ENCODE data around the gene TCF15.
"Not testable (repeated sequence)": the region's sequence is repeated elsewhere in the genome, so short reads cannot be mapped to it uniquely, and the experiment has no call there.

Gene TCF15

DNA sequence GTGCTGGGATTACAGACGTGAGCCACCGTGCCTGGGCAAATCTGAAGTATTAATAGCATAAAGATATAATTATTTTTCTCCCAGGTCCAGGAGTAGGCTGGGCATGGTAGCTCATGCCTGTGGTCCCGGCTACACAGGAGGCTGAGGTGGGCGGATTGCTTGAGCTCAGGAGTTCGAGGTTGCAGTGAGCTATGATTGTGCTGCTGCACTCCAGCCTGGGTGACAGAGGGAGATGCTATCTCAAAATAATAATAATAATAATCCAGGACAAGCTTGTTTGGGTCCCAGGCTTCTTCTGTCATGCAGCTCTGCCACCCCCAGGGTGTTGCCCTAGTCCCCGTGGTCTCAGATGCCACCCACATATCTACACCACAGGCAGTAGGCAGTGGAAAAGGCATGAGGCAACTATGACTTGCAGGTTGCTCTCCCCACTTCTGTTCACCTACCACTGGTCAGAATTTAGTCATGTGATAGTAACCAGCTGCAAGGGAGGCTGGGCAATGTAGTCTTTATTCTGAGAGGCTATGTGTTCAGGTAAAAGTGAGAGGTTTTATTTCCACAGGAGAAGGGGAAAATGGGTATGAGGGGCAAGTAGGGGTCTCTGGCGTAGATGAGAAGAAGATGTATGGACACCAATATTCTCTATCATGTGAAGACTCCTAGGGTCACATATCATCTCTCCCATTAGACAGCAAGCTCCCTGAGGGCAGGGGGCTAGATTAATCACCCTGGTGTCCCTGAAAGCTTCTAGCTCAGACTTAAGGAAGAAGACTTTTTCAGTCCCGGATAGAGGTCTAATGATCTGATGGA lies 25.7 kb downstream of the TCF15 start:
- DNase-seq (ENCODE audit: low read depth in 2 of 3, low spot score in 2 of 3), result no peak

DNA sequence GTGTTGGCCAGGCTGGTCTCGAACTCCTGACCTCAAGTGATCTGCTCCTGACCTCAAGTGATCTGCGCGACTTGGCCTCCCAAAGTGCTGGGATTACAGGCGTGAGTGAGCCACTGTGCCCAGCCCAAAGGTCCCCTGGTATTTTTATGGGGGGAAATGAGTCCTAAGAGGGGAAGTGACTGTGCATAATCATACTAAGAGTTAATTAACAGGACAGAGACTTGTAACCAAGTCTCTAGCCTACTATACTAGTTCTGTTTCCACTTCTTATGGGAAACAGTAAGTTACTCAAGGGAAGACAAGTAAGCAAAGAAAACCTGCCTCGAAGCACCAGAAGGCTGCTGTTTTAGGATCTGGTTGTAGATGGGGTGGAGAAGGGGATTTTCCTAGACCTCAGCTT lies 27.9 kb downstream of the TCF15 start:
- no peak for DNase-seq (ENCODE audit: low read depth in 2 of 3, low spot score in 2 of 3)

- DNase-seq (ENCODE audit: low read depth in 2 of 3, low spot score in 2 of 3), result not testable (repeated sequence)
Observed at GRCh38 chr20:578940-579690, 31.0 kb downstream of the TCF15 start.

- no peak for DNase-seq (ENCODE audit: low read depth in 2 of 3, low spot score in 2 of 3)
Observed at GRCh38 chr20:577167-577791, 32.8 kb downstream of the TCF15 start.

DNA sequence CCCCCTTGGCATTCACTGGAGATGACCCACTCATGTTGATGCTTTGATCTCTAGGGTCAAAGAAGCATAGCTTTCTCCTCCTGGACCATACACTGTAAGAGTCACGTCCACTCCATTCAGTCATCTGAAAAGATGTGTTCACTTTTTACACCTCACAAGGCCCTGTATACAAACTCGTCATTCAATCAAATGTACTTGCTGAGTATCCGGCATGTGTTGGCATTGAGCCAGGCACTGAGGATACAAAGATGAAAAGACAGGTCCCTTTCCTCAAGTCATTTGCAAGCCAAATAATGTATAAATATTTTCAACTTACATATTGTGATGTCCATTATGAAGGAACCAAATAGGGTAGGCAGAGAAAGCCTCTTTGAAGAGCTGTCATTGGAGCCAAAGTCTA lies 34.0 kb downstream of the TCF15 start:
- DNase-seq (ENCODE audit: low read depth in 2 of 3, low spot score in 2 of 3), result no peak

- DNase-seq (ENCODE audit: low read depth in 2 of 3, low spot score in 2 of 3), result no peak
Observed at GRCh38 chr20:575230-575629, 34.9 kb downstream of the TCF15 start.

DNA sequence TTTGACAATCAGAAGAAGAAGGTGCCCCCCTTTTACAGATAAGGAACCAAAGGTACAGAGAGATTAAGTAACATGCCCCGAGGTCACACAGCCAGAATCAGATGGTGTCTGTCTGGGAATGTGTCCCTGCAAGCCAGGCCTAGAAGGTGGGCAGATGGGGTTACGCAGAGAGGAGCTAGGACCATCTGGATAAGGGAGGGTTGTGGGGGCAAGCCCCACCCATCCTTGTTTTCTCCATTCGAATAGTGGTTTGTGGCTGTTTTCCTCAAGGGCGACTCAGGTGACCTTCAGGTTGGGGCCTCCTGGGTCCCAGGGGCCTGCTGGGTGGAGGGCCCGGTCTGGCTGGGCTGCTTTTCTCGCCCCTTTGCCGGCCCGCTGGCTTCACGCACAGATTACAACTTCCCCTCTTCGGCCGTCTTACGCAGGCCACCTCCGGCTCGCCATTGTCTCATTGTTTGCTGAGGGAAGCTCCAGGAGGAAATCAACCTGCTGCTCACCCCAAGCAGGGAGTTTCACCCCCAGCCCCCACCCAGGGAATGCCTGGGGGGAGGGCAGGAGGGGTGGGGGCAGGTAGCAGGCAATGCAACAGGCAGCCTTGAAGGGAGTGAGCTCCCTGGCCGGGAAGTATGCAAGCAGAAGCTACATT lies 35.7 kb downstream of the TCF15 start:
- DNase-seq (ENCODE audit: low read depth in 2 of 3, low spot score in 2 of 3), result no peak

- DNase-seq (ENCODE audit: low read depth in 2 of 3, low spot score in 2 of 3), result no peak
Observed at GRCh38 chr20:573414-574296, 36.5 kb downstream of the TCF15 start.

- no peak for DNase-seq (ENCODE audit: low read depth in 2 of 3, low spot score in 2 of 3)
Observed at GRCh38 chr20:572727-573126, 37.4 kb downstream of the TCF15 start.

GRCh38 chr20:571754-572441 lies 38.2 kb downstream of the TCF15 start:
- DNase-seq (ENCODE audit: low read depth in 2 of 3, low spot score in 2 of 3), result no peak

DNA sequence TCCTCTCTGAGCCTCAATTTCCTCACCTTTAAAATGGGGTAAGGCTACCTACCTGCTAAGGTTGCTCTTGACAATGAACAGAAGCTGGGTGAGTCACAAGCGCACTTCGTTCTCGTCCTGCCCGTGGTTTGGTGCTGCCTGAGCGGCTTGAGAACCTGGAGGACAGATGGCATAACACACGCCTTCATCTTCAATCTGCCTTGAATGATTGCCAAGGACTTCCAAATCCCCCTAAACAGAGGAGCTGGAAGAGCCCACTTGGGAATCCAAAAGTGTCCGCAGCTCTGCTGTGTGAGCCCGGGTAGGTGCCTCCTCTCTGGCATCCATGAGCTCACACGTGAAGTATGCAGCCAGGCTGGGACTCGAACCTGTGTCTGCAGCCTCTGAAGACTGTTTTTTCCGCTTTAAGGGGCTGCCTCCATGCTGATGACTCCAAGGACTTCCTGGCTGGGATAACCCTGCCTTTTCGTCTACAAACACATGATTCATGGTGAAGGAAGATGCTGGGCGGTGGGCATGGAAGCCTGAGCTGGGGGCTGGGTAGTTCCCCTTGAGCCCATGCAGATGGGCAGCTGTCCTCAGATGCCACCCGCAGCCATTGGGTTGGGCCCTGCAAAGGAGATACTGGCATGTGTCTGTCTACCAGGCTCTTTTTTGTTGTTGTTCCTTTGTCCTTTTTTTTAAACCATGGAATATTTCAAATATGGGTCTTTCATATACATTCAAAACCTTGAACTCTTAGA lies 41.3 kb downstream of the TCF15 start:
- no peak for DNase-seq (ENCODE audit: low read depth in 2 of 3, low spot score in 2 of 3)

DNA sequence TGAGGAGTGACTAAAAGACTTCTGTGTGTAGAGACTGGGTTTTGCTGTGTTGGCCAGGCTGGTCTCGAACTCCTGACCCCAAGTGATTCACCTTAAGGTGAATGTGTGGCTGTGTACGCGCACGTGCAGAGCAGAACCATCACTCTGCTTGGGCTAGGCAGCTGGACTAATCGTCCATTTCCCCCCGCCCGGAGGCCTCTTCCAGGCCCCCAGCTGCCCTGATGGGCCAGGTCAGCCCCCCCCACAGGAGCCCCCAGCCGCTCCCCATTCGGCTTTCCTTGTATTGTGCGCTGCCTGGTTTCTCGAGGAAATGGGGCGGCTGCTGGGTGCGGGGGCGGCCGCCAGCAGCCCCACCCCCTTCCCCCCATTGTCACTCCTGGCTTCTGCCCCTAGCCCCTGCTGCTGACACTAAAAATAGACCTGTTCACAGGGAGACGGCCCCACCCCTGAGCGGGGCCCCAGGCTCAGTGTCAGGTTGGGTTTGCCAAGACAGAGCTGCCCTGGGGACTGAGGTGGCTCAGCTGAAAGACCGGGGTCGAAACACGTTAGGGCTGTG lies 41.9 kb downstream of the TCF15 start:
- no peak for DNase-seq (ENCODE audit: low read depth in 2 of 3, low spot score in 2 of 3)

DNA sequence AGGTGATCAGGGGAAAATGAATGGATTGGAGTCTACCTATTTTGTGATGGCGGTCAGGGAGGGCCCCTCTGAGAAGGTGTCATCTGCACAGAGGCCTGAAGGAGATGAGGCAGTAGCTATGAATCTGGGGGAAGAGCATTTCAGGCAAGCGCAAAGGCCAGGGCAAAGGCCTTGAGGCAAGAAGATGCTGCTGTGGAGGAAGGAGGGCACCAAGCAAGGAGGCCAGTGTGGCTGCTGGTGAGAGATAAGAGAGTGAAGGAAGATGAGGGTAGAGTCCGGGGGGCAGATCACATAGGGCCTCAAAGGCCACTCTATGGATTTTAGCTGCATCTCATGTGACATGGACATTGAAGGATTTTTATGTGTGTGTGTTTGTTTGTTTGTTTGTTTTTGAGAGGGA lies 45.9 kb downstream of the TCF15 start:
- no peak for DNase-seq (ENCODE audit: low read depth in 2 of 3, low spot score in 2 of 3)

DNA sequence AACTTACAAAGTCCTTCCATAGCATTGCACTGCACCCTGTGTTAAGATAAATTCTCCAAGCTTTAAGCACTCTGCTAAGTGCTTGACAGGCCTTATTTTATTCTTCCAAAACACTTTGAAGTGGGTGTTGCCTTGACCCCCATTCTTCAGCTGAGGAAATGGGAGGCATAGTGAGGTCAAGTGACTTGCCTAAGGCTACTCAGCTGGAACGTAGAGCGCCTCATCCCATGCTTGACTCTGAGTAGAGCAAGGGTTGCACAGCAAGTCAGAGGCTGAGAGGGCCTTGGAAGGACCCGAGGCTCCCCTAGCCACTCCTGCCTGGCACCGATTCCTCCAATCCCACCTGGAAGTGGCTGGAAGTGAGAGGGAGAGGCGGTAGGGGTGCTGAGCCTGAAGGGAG lies 46.9 kb downstream of the TCF15 start:
- no peak for DNase-seq (ENCODE audit: low read depth in 2 of 3, low spot score in 2 of 3)

GRCh38 chr20:562232-562897 lies 47.7 kb downstream of the TCF15 start:
- no peak for DNase-seq (ENCODE audit: low read depth in 2 of 3, low spot score in 2 of 3)

- no peak for DNase-seq (ENCODE audit: low read depth in 2 of 3, low spot score in 2 of 3)
Observed at GRCh38 chr20:561437-562231, 48.5 kb downstream of the TCF15 start.

GRCh38 chr20:560680-561079 lies 49.4 kb downstream of the TCF15 start:
- no peak for DNase-seq (ENCODE audit: low read depth in 2 of 3, low spot score in 2 of 3)

DNA sequence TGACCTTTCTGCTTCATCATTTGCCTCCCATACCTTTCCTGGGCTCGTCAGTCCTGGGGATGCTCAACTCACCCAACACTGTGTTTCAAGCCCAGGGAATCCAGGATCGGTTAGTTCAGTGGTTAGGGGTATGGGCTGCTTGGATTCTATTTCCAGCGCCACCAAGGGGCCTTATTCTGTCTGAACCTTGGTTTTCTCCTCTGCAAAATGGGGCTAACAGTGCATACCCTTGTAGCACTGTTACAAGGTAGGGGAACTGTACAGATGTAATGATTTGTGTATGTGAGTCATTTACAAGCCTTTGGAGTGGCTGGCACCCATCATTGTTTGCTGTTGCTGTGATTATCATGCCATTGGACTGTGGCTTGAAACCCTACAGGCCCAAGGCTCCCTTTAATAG lies 52.0 kb downstream of the TCF15 start:
- DNase-seq (ENCODE audit: low read depth in 2 of 3, low spot score in 2 of 3), result no peak

Data from activated CD8-positive, alpha-beta memory T cell treated with anti-CD3 and anti-CD28 coated beads for 48 hours (primary cell).